Kidney (tissue), 14 donors: ENCODE results near the gene SARNP. TPM values are rescaled to one million over a fixed set of nuclear protein-coding genes. Genes with fewer than 3 reads are reported as not detected.

Experiments used
- DNase-seq, 5 donors: peaks; one replicate each; pipeline ENCODE4 v3.0.0-alpha.2; 2013 to 2020
- FAIRE-seq: peaks from 2 replicates; lab custom pipeline; 2012; peaks lifted over from hg19 to GRCh38; lab: Jason Lieb, UNC
- H3K27ac ChIP-seq, 2 donors: one replicate each; pipeline ENCODE4 v1.7.0; 2013; ENCODE audit warnings: low read depth in 2 of 2, low read length in 2 of 2, inconsistent platforms in 1 of 2
- H3K27me3 ChIP-seq: one replicate; pipeline ENCODE4 v1.7.1; 2013; ENCODE audit warnings: low read length, inconsistent platforms; ENCODE audit not compliant: control insufficient read depth, insufficient read depth
- H3K36me3 ChIP-seq, 3 donors: one replicate each; pipeline versions ENCODE4 v1.7.0 to v1.7.1; 2013; ENCODE audit warnings: low read length in 3 of 3, control low read depth in 1 of 3, inconsistent platforms in 1 of 3; ENCODE audit not compliant: insufficient read depth in 3 of 3, control insufficient read depth in 2 of 3
- H3K4me1 ChIP-seq, 3 donors: one replicate each; pipeline versions ENCODE4 v1.7.0 to v1.7.1; 2013; ENCODE audit warnings: low read length in 3 of 3, inconsistent platforms in 1 of 3, low read depth in 1 of 3; ENCODE audit not compliant: control insufficient read depth in 2 of 3, insufficient read depth in 2 of 3
- H3K4me3 ChIP-seq, 3 donors: one replicate each; pipeline versions ENCODE4 v1.7.0 to v1.8.1; 2013; ENCODE audit warnings: low read length in 3 of 3, control low read depth in 1 of 3, inconsistent platforms in 1 of 3
- H3K9ac ChIP-seq, 3 donors: one replicate each; pipeline versions ENCODE4 v1.7.0 to v1.7.1; 2013; ENCODE audit warnings: low read length in 3 of 3, control low read depth in 1 of 3, inconsistent platforms in 1 of 3
- H3K9me3 ChIP-seq, 3 donors: one replicate each; pipeline versions ENCODE4 v1.7.0 to v1.7.1; 2013; ENCODE audit warnings: low read length in 3 of 3, control low read depth in 1 of 3, inconsistent platforms in 1 of 3; ENCODE audit not compliant: control insufficient read depth in 2 of 3, insufficient read depth in 1 of 3
- CTCF ChIP-seq: IDR thresholded peaks from 3 replicates; pipeline ENCODE4 v1.5.1; 2012; ENCODE audit warnings: mild to moderate bottlenecking, moderate library complexity, borderline replicate concordance; ENCODE audit not compliant: insufficient read depth; ENCODE audit errors: extremely low read depth
- intact Hi-C: fragments of 100-400 bp; cut with DNase I; formaldehyde crosslinking; loops from one replicate; pipeline ENCODE4 v1.11.1; 2022
- polyA plus RNA-seq: library from polyadenylated mRNA; stranded (reverse); fragments of 350-450 nt; fragmentation: Illumina TruSeq; extraction: RNeasy Lipid Tissue Mini Kit (QIAGEN cat#74804); gene quantifications from one replicate; pipeline ENCODE4 v1.2.3, GENCODE V29; 2014; ENCODE audit warnings: low read depth, low replicate concordance; ENCODE audit not compliant: insufficient read depth
- total RNA-seq: library from RNA; stranded (reverse); fragmentation: NEBNext Ultra II Directional; extraction: Animal tissue kit (Norgen Biotek cat#: 25700); gene quantifications from one replicate; pipeline ENCODE4 v1.2.1, GENCODE V29; 2021
- donor health status: control.
- donor health status: control.
- donor health status: control.
- donor health status: control.
- donor health status: control.
- donor health status: DM: yes; HTN: yes; CAD: no.
- donor health status: Normal renal cell carcinoma (clear cell type).

The SARNP gene
- total and polyA plus RNA-seq, 2 donors from 2014 or later = 51.1 to 109 TPM

GRCh38 chr12:55850893-55851292, 33.4 kb upstream of the SARNP start:
- no peaks in the 10 kb centered on the region for H3K27me3 ChIP-seq
- peaks cover 0 to 6% (median 0%) of the 10 kb centered on the region in 3 donors for H3K4me1 ChIP-seq
- H3K4me3 ChIP-seq = no peak overlapping the region
- no peaks in the 10 kb centered on the region for H3K36me3 ChIP-seq
- FAIRE-seq (no peak), DNase-seq (no peak)
- TF ChIP-seq CTCF = no peak
- no peak overlapping the region for H3K27ac ChIP-seq
- intact Hi-C loops = no loop called here
- H3K9me3 ChIP-seq = no peaks in the 10 kb centered on the region
- no peak overlapping the region for H3K9ac ChIP-seq

- TF ChIP-seq CTCF = no peak
- H3K4me1 ChIP-seq = peaks cover 0 to 6% (median 0%) of the 10 kb centered on the region in 3 donors
- H3K27ac ChIP-seq = no peak overlapping the region
- H3K9me3 ChIP-seq = no peaks in the 10 kb centered on the region
- H3K9ac ChIP-seq = no peak overlapping the region
- FAIRE-seq = no peak
- H3K27me3 ChIP-seq = no peaks in the 10 kb centered on the region
- intact Hi-C loops = no loop called here
- no peaks in the 10 kb centered on the region for H3K36me3 ChIP-seq
- H3K4me3 ChIP-seq = no peak overlapping the region
- DNase-seq = no peak
Observed at GRCh38 chr12:55850401-55850800, 32.9 kb upstream of the SARNP start.

- DNase-seq = no peak
- Histone ChIP-seq H3K4me3 (no peak overlapping the region), H3K9ac (no peak overlapping the region), H3K27me3 (no peaks in the 10 kb centered on the region), H3K36me3 (no peaks in the 10 kb centered on the region), H3K9me3 (no peaks in the 10 kb centered on the region), H3K4me1 (peaks cover 0 to 6% (median 0%) of the 10 kb centered on the region in 3 donors), H3K27ac (no peak overlapping the region)
- intact Hi-C loops = no loop called here
- no peak for TF ChIP-seq CTCF
- no peak for FAIRE-seq
Observed at GRCh38 chr12:55849616-55850343, 32.3 kb upstream of the SARNP start.
